IMR-90 (cell line): ENCODE measurements around the gene DMD. TPM values are rescaled to one million over a fixed set of nuclear protein-coding genes. Genes with fewer than 3 reads are reported as not detected.

Source experiments
- ATAC-seq: fragments of 200-7000 bp; cut with Tn5 transposase; 2 replicates; pipeline ENCODE4 v1.9.1; 2020; ENCODE audit warnings: low read depth, mild to moderate bottlenecking, moderate library complexity
- BruUV-seq: library from RNA; stranded (reverse); fragments of 400-500 nt; replicated peaks from 2 replicates; lab custom pipeline; 2021; lab: Mats Ljungman, UMichigan
- CTCF ChIA-PET: fragments of 300-600 bp; formaldehyde crosslinking; extraction: SDS; loops from one replicate; lab custom pipeline; 2021; ENCODE audit warnings: antibody characterized with exemption; lab: Yijun Ruan, JAX
- POLR2A ChIA-PET: fragments of 300-600 bp; sonication (Branson Sonifier 250); formaldehyde crosslinking; loops from one replicate; lab custom pipeline; 2022; ENCODE audit warnings: antibody characterized with exemption; ENCODE audit not compliant: unreplicated experiment; lab: Charles Lee
- DNase-seq: peaks from one replicate; pipeline ENCODE4 v3.0.0; 2013
- H2AFZ ChIP-seq: replicated peaks from 2 replicates; pipeline ENCODE3; 2013; ENCODE audit warnings: low read length, mild to moderate bottlenecking; ENCODE audit not compliant: poor library complexity
- H2AK5ac ChIP-seq: 2 replicates; pipeline ENCODE4 v1.6.1; 2013; ENCODE audit warnings: low read depth, low read length, inconsistent platforms
- H2AK9ac ChIP-seq: replicated peaks from 2 replicates; pipeline ENCODE3; 2013; ENCODE audit warnings: mild to moderate bottlenecking, low read depth, low read length, moderate library complexity; ENCODE audit not compliant: poor library complexity
- H2BK120ac ChIP-seq: 2 replicates; pipeline ENCODE4 v1.6.1; 2013; ENCODE audit warnings: low read depth, low read length, inconsistent platforms
- H2BK15ac ChIP-seq: 3 replicates; pipeline ENCODE4 v1.6.1; 2013; ENCODE audit warnings: low read depth, low read length, inconsistent platforms
- H2BK20ac ChIP-seq: 2 replicates; pipeline ENCODE4 v1.6.1; 2013; ENCODE audit warnings: low read depth, mild to moderate bottlenecking, inconsistent platforms, low read length, moderate library complexity
- H2BK5ac ChIP-seq: 2 replicates; pipeline ENCODE4 v1.6.1; 2013; ENCODE audit warnings: mild to moderate bottlenecking, low read depth, low read length, inconsistent platforms; ENCODE audit not compliant: poor library complexity, severe bottlenecking
- H3K14ac ChIP-seq: replicated peaks from 2 replicates; pipeline ENCODE4 v1.6.1; 2013; ENCODE audit warnings: low read depth, low read length, inconsistent platforms
- H3K18ac ChIP-seq: 2 replicates; pipeline ENCODE4 v1.6.1; 2013; ENCODE audit warnings: low read depth, low read length, control low read depth
- H3K23ac ChIP-seq: 2 replicates; pipeline ENCODE4 v1.6.1; 2013; ENCODE audit warnings: low read depth, low read length, inconsistent platforms
- H3K27ac ChIP-seq: 2 replicates; pipeline ENCODE4 v1.5.1; 2013; ENCODE audit warnings: mild to moderate bottlenecking, control low read depth, low read length; ENCODE audit not compliant: insufficient read depth
- H3K27me3 ChIP-seq: 2 replicates; pipeline ENCODE4 v1.6.1; 2013; ENCODE audit warnings: low read length; ENCODE audit not compliant: control insufficient read depth, insufficient read depth
- H3K36me3 ChIP-seq: 2 replicates; pipeline ENCODE4 v1.6.1; 2013; ENCODE audit warnings: low read length, mixed read lengths; ENCODE audit not compliant: control insufficient read depth, insufficient read depth
- H3K4ac ChIP-seq: 2 replicates; pipeline ENCODE4 v1.6.1; 2013; ENCODE audit warnings: low read depth, low read length, inconsistent platforms
- H3K4me1 ChIP-seq: 2 replicates; pipeline ENCODE4 v1.6.1; 2013; ENCODE audit warnings: low read length, mixed read lengths; ENCODE audit not compliant: control insufficient read depth, insufficient read depth
- H3K4me2 ChIP-seq: 2 replicates; pipeline ENCODE4 v1.6.1; 2013; ENCODE audit warnings: low read depth, mild to moderate bottlenecking, control low read depth, low read length, moderate library complexity
- H3K4me3 ChIP-seq: 2 replicates; pipeline ENCODE4 v1.5.1; 2013; ENCODE audit warnings: low read depth, mild to moderate bottlenecking, control low read depth, low read length, moderate library complexity; ENCODE audit not compliant: insufficient read depth
- H3K56ac ChIP-seq: 2 replicates; pipeline ENCODE4 v1.6.1; 2013; ENCODE audit warnings: low read length, inconsistent platforms; ENCODE audit not compliant: insufficient read depth; ENCODE audit errors: extremely low read depth
- H3K79me1 ChIP-seq, 2 experiments: 2 replicates each; pipeline ENCODE4 v1.6.1; 2013; ENCODE audit warnings: low read length in 2 of 2, inconsistent platforms in 1 of 2, low read depth in 1 of 2
- H3K9ac ChIP-seq: 2 replicates; pipeline ENCODE4 v1.6.1; 2013; ENCODE audit warnings: low read depth, low read length, control low read depth
- H3K9me1 ChIP-seq: 2 replicates; pipeline ENCODE4 v1.6.1; 2013; ENCODE audit warnings: low read length, inconsistent platforms; ENCODE audit not compliant: insufficient read depth
- H3K9me3 ChIP-seq: 2 replicates; pipeline ENCODE4 v1.6.1; 2013; ENCODE audit warnings: low read length; ENCODE audit not compliant: control insufficient read depth, insufficient read depth
- H4K20me1 ChIP-seq: 2 replicates; pipeline ENCODE4 v1.6.1; 2013; ENCODE audit warnings: low read length, inconsistent platforms; ENCODE audit not compliant: insufficient read depth
- H4K5ac ChIP-seq: 2 replicates; pipeline ENCODE4 v1.6.1; 2013; ENCODE audit warnings: mild to moderate bottlenecking, low read depth, low read length, control low read depth
- H4K8ac ChIP-seq, 2 experiments: 2 replicates each; pipeline ENCODE4 v1.6.1; 2013; ENCODE audit warnings: low read depth in 2 of 2, low read length in 2 of 2, control low read depth in 1 of 2, inconsistent platforms in 1 of 2
- H4K91ac ChIP-seq: 2 replicates; pipeline ENCODE4 v1.6.1; 2013; ENCODE audit warnings: low read depth, low read length, inconsistent platforms; ENCODE audit not compliant: insufficient read depth
- BHLHE40 ChIP-seq: fragments of 150-350 bp; IDR thresholded peaks from 2 replicates; pipeline ENCODE4 v1.6.1; 2016; ENCODE audit warnings: mild to moderate bottlenecking, low read depth, low read length
- ELK1 ChIP-seq: fragments of 150-350 bp; IDR thresholded peaks from 2 replicates; pipeline ENCODE4 v1.6.1; 2016; ENCODE audit warnings: low read depth, mild to moderate bottlenecking, low read length, moderate library complexity, borderline replicate concordance
- FOS ChIP-seq: fragments of 150-350 bp; IDR thresholded peaks from 2 replicates; pipeline ENCODE4 v1.6.1; 2016; ENCODE audit warnings: low read depth, low read length
- MXI1 ChIP-seq: IDR thresholded peaks from 2 replicates; pipeline ENCODE4 v1.6.1; 2012; ENCODE audit warnings: low read depth, mild to moderate bottlenecking, low read length, moderate library complexity, borderline replicate concordance
- NFE2L2 ChIP-seq: fragments of 150-350 bp; IDR thresholded peaks from 2 replicates; pipeline ENCODE4 v1.6.1; 2016; ENCODE audit warnings: low read depth, mild to moderate bottlenecking, low read length
- RFX5 ChIP-seq: IDR thresholded peaks from 2 replicates; pipeline ENCODE4 v1.8.0; 2012; ENCODE audit warnings: low read depth, mild to moderate bottlenecking, low read length, moderate library complexity
- SMC3 ChIP-seq: fragments of 150-350 bp; IDR thresholded peaks from 2 replicates; pipeline ENCODE4 v1.6.1; 2016; ENCODE audit warnings: low read depth, mild to moderate bottlenecking, antibody characterized with exemption, low read length, moderate library complexity
- WGBS, 2 experiments: methylation state at CpG; one replicate each; pipeline versions ENCODE4 v1.1.5 to v1.1.7; 2013; ENCODE audit warnings: missing lambda C conversion rate in 2 of 2; ENCODE audit not compliant: insufficient read length in 1 of 2; ENCODE audit errors: extremely low coverage in 2 of 2; 5-methylcytosine and 5-hydroxymethylcytosine counted together
- dilution Hi-C: fragments of 300-500 bp; cut with HindIII; formaldehyde crosslinking; loops from one replicate; pipeline ENCODE4 v1.14.3; 2018; ENCODE audit warnings: low sequenced_read_pairs; ENCODE audit not compliant: unreplicated experiment
- in situ Hi-C: fragments of 300-500 bp; cut with MboI; formaldehyde crosslinking; loops from 3 replicates; pipeline ENCODE4 v1.14.3; 2019; ENCODE audit warnings: low sequenced_read_pairs, inconsistent platforms, mixed read lengths
- intact Hi-C: fragments of 100-400 bp; cut with micrococcal nuclease; formaldehyde crosslinking; loops from 2 replicates; pipeline ENCODE4 v1.10.0; 2022
- polyA plus RNA-seq, 3 experiments: library from polyadenylated mRNA; depleted of rRNA; stranded (reverse); fragments of >200 nt; gene quantifications; 2 replicates each; pipeline ENCODE4 v1.2.3, GENCODE V29; 2012; ENCODE audit warnings: low replicate concordance in 1 of 3
- total RNA-seq: library from RNA; depleted of rRNA; stranded (reverse); fragments of >200 nt; gene quantifications from 2 replicates; pipeline ENCODE4 v1.2.3, GENCODE V29; 2012

DMD gene
- total and polyA plus RNA-seq, 2 of the 4 experiments (the other 2 are of a cell fraction), result 6.6 to 11.8 TPM

DNA sequence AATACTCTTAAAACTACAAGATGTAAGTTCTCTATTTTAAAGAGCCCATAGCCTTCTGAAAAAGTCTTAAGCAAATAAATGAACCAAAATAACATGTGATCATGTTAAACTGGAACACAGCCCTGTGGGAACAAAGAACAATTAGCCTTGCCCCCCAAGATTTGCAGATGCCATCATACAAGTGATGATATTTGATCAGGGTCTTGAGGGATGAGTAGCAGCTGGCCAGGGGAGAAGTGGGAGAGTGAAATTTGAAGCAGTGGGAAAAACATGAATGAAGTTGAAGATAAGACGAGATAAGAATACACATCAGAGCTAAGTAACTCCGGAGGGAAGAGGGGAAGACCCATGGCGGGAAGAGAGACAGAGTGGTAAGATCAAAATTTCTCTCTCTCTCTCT lies 1689.4 kb downstream of the DMD start:
- Histone ChIP-seq H3K4me1 (no peaks in the 10 kb centered on the region), H4K8ac (no peak overlapping the region), H3K56ac (no peak overlapping the region), H2AK9ac (no peak overlapping the region), H4K5ac (no peak overlapping the region), H2BK20ac (no peak overlapping the region), H3K4ac (no peak overlapping the region), H3K36me3 (no peaks in the 10 kb centered on the region), H2BK15ac (no peak overlapping the region), H3K18ac (no peak overlapping the region), H2BK5ac (no peak overlapping the region), H3K79me1 (no peaks in the 10 kb centered on the region), H2BK120ac (no peak overlapping the region), H3K9ac (no peak overlapping the region), H3K9me1 (no peaks in the 10 kb centered on the region), H3K14ac (no peak overlapping the region), H3K27me3 (no peaks in the 10 kb centered on the region), H2AK5ac (no peak overlapping the region), H3K4me2 (no peak overlapping the region), H2AFZ (no peak overlapping the region), H3K27ac (no peak overlapping the region), H3K23ac (no peak overlapping the region), H4K91ac (no peak overlapping the region), H3K4me3 (no peak overlapping the region), H4K20me1 (no peaks in the 10 kb centered on the region), H3K9me3 (no peaks in the 10 kb centered on the region)
- ATAC-seq, result no peak
- no peak for DNase-seq
- dilution Hi-C loops, result no loop called here
- POLR2A ChIA-PET, result no interaction called here
- WGBS, 2 experiments, result no CpG with 5 or more reads among the region's 3 CpGs
- CTCF ChIA-PET, result no interaction called here
- BruUV-seq, result no TSS peak
- in situ Hi-C loops, result no loop called here
- TF ChIP-seq MXI1, result no peak
- TF ChIP-seq NFE2L2, result no peak
- no peak for TF ChIP-seq ELK1
- no peak for TF ChIP-seq SMC3
- no peak for TF ChIP-seq RFX5
- TF ChIP-seq BHLHE40, result no peak
- no peak for TF ChIP-seq FOS
- intact Hi-C loops, result no loop called here
